HepG2 (cell line): ENCODE measurements around the gene NCOA3. TPM values are rescaled to one million over a fixed set of nuclear protein-coding genes. Genes with fewer than 3 reads are reported as not detected.

ENCODE experiments used
- ATAC-seq: fragments of 200-7000 bp; cut with Tn5 transposase; 3 replicates; pipeline ENCODE4 v1.9.1; 2020; ENCODE audit warnings: mild to moderate bottlenecking, moderate library complexity
- BruUV-seq: library from RNA; stranded (reverse); fragments of 400-500 nt; replicated peaks from 2 replicates; lab custom pipeline; 2021; lab: Mats Ljungman, UMichigan
- CTCF ChIA-PET: fragments of 300-600 bp; formaldehyde crosslinking; extraction: SDS; loops from one replicate; lab custom pipeline; 2021; ENCODE audit warnings: low total read pairs, inconsistent platforms, low intra/inter-chr PET ratio; lab: Yijun Ruan, JAX
- POLR2A ChIA-PET: fragments of 350-600 bp; sonication (Branson Sonifier 250); formaldehyde crosslinking; loops from one replicate; lab custom pipeline; 2020; ENCODE audit warnings: antibody characterized with exemption, inconsistent platforms; lab: Yijun Ruan, JAX
- DNase-seq: peaks from one replicate; pipeline ENCODE4 v3.0.0-alpha.2; 2015; ENCODE audit warnings: low spot score
- FAIRE-seq: peaks from 3 replicates; lab custom pipeline; 2011; peaks lifted over from hg19 to GRCh38; lab: Jason Lieb, UNC
- H2AFZ ChIP-seq: one replicate; pipeline ENCODE4 v1.6.1; 2011; ENCODE audit warnings: low read length, inconsistent platforms
- H3K27ac ChIP-seq: fragments of 300-600 bp; 3 replicates; pipeline ENCODE4 v1.8.0; 2011; ENCODE audit warnings: mixed run types, mild to moderate bottlenecking, mixed read lengths, low read length, inconsistent platforms; ENCODE audit not compliant: insufficient read depth; ENCODE audit errors: extremely low read length
- H3K27me3 ChIP-seq, 2 experiments: fragments of 200-600 bp in 1 of 2; 2 replicates in 1 of 2; 3 replicates in 1 of 2; pipeline versions ENCODE4 v1.6.0 to v1.8.0; 2011; ENCODE audit warnings: low read length in 2 of 2, mild to moderate bottlenecking in 2 of 2, moderate library complexity in 2 of 2, inconsistent platforms in 1 of 2; ENCODE audit not compliant: insufficient read depth in 2 of 2, control insufficient read depth in 1 of 2
- H3K36me3 ChIP-seq, 2 experiments: fragments of 200-600 bp in 1 of 2; replicated peaks in 1 of 2; 2 replicates in 1 of 2; 3 replicates in 1 of 2; pipeline versions ENCODE4 v1.5.1 to v1.8.0; 2011; ENCODE audit warnings: low read length in 2 of 2, inconsistent platforms in 1 of 2; ENCODE audit not compliant: insufficient read depth in 2 of 2, control insufficient read depth in 1 of 2
- H3K4me1 ChIP-seq: 2 replicates; pipeline ENCODE4 v1.5.1; 2012; ENCODE audit warnings: low read length, inconsistent platforms; ENCODE audit not compliant: insufficient read depth
- H3K4me2 ChIP-seq: 2 replicates; pipeline ENCODE4 v1.6.0; 2011; ENCODE audit warnings: low read depth, low read length, inconsistent platforms
- H3K4me3 ChIP-seq, 3 experiments: fragments of 200-600 bp in 1 of 3; sonication (generic), shearing (Covaris generic) in 1 of 3; replicated peaks in 1 of 3; 2 replicates each; pipeline ENCODE4 v1.5.1; 2011 to 2016; ENCODE audit warnings: low read length in 3 of 3, inconsistent platforms in 2 of 3, low read depth in 2 of 3, mild to moderate bottlenecking in 2 of 3, control low read depth in 1 of 3, mixed read lengths in 1 of 3; ENCODE audit not compliant: insufficient read depth in 1 of 3
- H3K79me2 ChIP-seq: one replicate; pipeline ENCODE4 v1.6.1; 2011; ENCODE audit warnings: low read length, inconsistent platforms; ENCODE audit not compliant: insufficient read depth
- H3K9ac ChIP-seq: 2 replicates; pipeline ENCODE4 v1.6.0; 2011; ENCODE audit warnings: mild to moderate bottlenecking, low read depth, low read length, inconsistent platforms; ENCODE audit not compliant: insufficient read depth
- H3K9me3 ChIP-seq: 2 replicates; pipeline ENCODE4 v1.5.1; 2012; ENCODE audit warnings: mild to moderate bottlenecking, low read length
- H4K20me1 ChIP-seq: 2 replicates; pipeline ENCODE4 v1.6.0; 2011; ENCODE audit warnings: inconsistent platforms, mild to moderate bottlenecking, low read length, moderate library complexity; ENCODE audit not compliant: insufficient read depth
- FOXO4 ChIP-seq: sonication (generic); formaldehyde crosslinking; conservative IDR thresholded peaks from 2 replicates; pipeline ENCODE4 v1.8.1; 2023; ENCODE audit warnings: missing genetic modification reagents
- FUBP1 ChIP-seq: sonication (generic); formaldehyde crosslinking; IDR thresholded peaks from 2 replicates; pipeline ENCODE4 v1.5.1; 2020; ENCODE audit warnings: missing genetic modification reagents, mild to moderate bottlenecking, borderline replicate concordance
- POLR2AphosphoS5 ChIP-seq: IDR thresholded peaks from 2 replicates; pipeline ENCODE4 v1.6.1; 2012; ENCODE audit warnings: low read depth, low read length
- ZNF10 ChIP-seq: sonication (generic); formaldehyde crosslinking; IDR thresholded peaks from 2 replicates; pipeline ENCODE4 v1.4.0; 2020; ENCODE audit warnings: mild to moderate bottlenecking, low read depth, missing genetic modification reagents, borderline replicate concordance
- ZNF275 ChIP-seq: sonication (generic); formaldehyde crosslinking; IDR thresholded peaks from 2 replicates; pipeline ENCODE4 v1.8.0; 2022; ENCODE audit warnings: missing genetic modification reagents, mild to moderate bottlenecking, inconsistent platforms, borderline replicate concordance
- ZNF496 ChIP-seq: sonication (generic); formaldehyde crosslinking; IDR thresholded peaks from 2 replicates; pipeline ENCODE4 v1.8.1; 2023; ENCODE audit warnings: mild to moderate bottlenecking, moderate library complexity, missing genetic modification reagents; ENCODE audit not compliant: insufficient replicate concordance
- WGBS: methylation state at CpG from one replicate; pipeline ENCODE4 v1.1.6; 2017; ENCODE audit warnings: low lambda C conversion rate; 5-methylcytosine and 5-hydroxymethylcytosine counted together
- in situ Hi-C: cut with HindIII; loops from 2 replicates; pipeline ENCODE4 v1.10.0; 2017; ENCODE audit warnings: low pct_unique_long_range_greater_than_20kb; ENCODE audit not compliant: extremely low pct_ligation_motif_present
- intact Hi-C: fragments of 100-400 bp; cut with micrococcal nuclease; formaldehyde crosslinking; loops from one replicate; pipeline ENCODE4 v1.10.0; 2022; ENCODE audit not compliant: unreplicated experiment
- polyA plus RNA-seq, 8 experiments: library from polyadenylated mRNA; depleted of rRNA in 3 of 8; stranded (reverse) in 7 of 8; unstranded in 1 of 8; fragments of >200 nt; fragmentation: Illumina TruSeq in 4 of 8; extraction: Trizol in 4 of 8; gene quantifications; 2 replicates each; pipeline versions ENCODE4 v1.2.1 to v1.2.3, GENCODE V29; 2011 to 2016; ENCODE audit warnings: low read depth in 4 of 8, missing spikeins in 1 of 8, mixed read lengths in 1 of 8; ENCODE audit not compliant: insufficient read depth in 1 of 8
- total RNA-seq, 5 experiments: library from RNA; depleted of rRNA; stranded (reverse); fragments of >200 nt; fragmentation: Illumina TruSeq; extraction: Trizol; gene quantifications; 2 replicates each; pipeline ENCODE4 v1.2.3, GENCODE V29; 2016; ENCODE audit warnings: low read depth in 1 of 5

The NCOA3 gene
- total and polyA plus RNA-seq, 2 of the 13 experiments (the other 11 are each of a cell fraction or from before 2014, with no cell fraction given) = 35.0 to 56.8 TPM

GRCh38 chr20:47557218-47557617 lies 55.5 kb downstream of the NCOA3 start (continued):
- TF ChIP-seq FUBP1 (CRISPR knock-in tag) = no peak
- no peak for TF ChIP-seq ZNF10 (CRISPR knock-in tag)
- no peak for TF ChIP-seq POLR2AphosphoS5
- no peak for TF ChIP-seq ZNF496 (CRISPR knock-in tag)

GRCh38 chr20:47557791-47558190 lies 56.1 kb downstream of the NCOA3 start:
- H4K20me1 ChIP-seq = peaks cover 13% of the 10 kb centered on the region
- H3K4me3 ChIP-seq = no peak overlapping the region
- TF ChIP-seq FOXO4 (CRISPR knock-in tag) (0 out of 2 replicates have a peak, but pooled peaks have one; percentile 47), ZNF275 (CRISPR knock-in tag) (no peak)
- H3K4me1 ChIP-seq = peaks cover 75% of the 10 kb centered on the region
- FAIRE-seq (no peak), ATAC-seq (no peak), DNase-seq (no peak)
- WGBS = 96% methylated on average over 7 of the region's 7 CpGs
- H3K79me2 ChIP-seq = peaks cover 80% of the 10 kb centered on the region
- no peaks in the 10 kb centered on the region for H3K9me3 ChIP-seq
- H2AFZ ChIP-seq = no peak overlapping the region
- no peak overlapping the region for H3K27ac ChIP-seq
- H3K9ac ChIP-seq = no peak overlapping the region
- intact Hi-C loops = loop anchor here (5.0 kb wide), 1 partner anchor 50 kb away; no protein-coding TSS in a partner anchor
- no peaks in the 10 kb centered on the region for H3K27me3 ChIP-seq
- no peaks in the 10 kb centered on the region; a peak in 1 of 5 replicates for H3K36me3 ChIP-seq
- H3K4me2 ChIP-seq = no peak overlapping the region
- ChIA-PET CTCF (no interaction called here), POLR2A (interaction anchor here (0.7 kb wide), 1 partner anchor 10 kb away, joined by 3 read pairs; no protein-coding TSS in a partner anchor)
- BruUV-seq = no TSS peak
- in situ Hi-C loops = no loop called here
